Brain microvascular endothelial cell (primary cell): Measurements from ENCODE around the gene TRIM16.
"Not testable (repeated sequence)": the region's sequence is repeated elsewhere in the genome, so short reads cannot be mapped to it uniquely, and the experiment has no call there.

Experiments
- DNase-seq: peaks from one replicate; pipeline ENCODE4 v3.0.0-alpha.2; 2020
- H3K27ac ChIP-seq: fragments of 250-450 bp; sonication (Bioruptor Pico); 2 replicates; pipeline ENCODE4 v1.5.1; 2020; ENCODE audit warnings: mild to moderate bottlenecking, moderate library complexity
- H3K27me3 ChIP-seq: fragments of 250-450 bp; sonication (Bioruptor Pico); replicated peaks from 2 replicates; pipeline ENCODE4 v1.5.1; 2020; ENCODE audit warnings: mild to moderate bottlenecking
- H3K36me3 ChIP-seq: fragments of 250-450 bp; sonication (Bioruptor Pico); replicated peaks from 2 replicates; pipeline ENCODE4 v1.5.1; 2020; ENCODE audit warnings: mild to moderate bottlenecking
- H3K4me3 ChIP-seq: 2 replicates; pipeline ENCODE4 v1.5.1; 2011; ENCODE audit warnings: low read depth, mild to moderate bottlenecking, control low read depth, low read length, moderate library complexity
- CTCF ChIP-seq: IDR thresholded peaks from 2 replicates; pipeline ENCODE4 v1.5.1; 2011; ENCODE audit warnings: low read depth, mild to moderate bottlenecking, moderate library complexity, low read length, control low read depth, inconsistent platforms; ENCODE audit errors: missing control alignments
- in situ Hi-C: cut with HindIII; loops from 2 replicates; pipeline ENCODE4 v1.10.0; 2017; ENCODE audit warnings: low sequenced_read_pairs, low pct_ligation_motif_present

TRIM16 gene

GRCh38 chr17:15651583-15652110, 32.5 kb downstream of the TRIM16 start:
- H3K4me3 ChIP-seq, result peak overlapping the region; percentile 80
- peak; percentile 99 for DNase-seq
- H3K27me3 ChIP-seq, result no peaks in the 10 kb centered on the region
- in situ Hi-C loops, result no loop called here
- H3K27ac ChIP-seq, result peak overlapping the region; percentile 74
- H3K36me3 ChIP-seq, result no peaks in the 10 kb centered on the region
- TF ChIP-seq CTCF, result no peak

GRCh38 chr17:15650741-15651582, 33.1 kb downstream of the TRIM16 start:
- Histone ChIP-seq H3K36me3 (no peaks in the 10 kb centered on the region), H3K27me3 (no peaks in the 10 kb centered on the region), H3K27ac (peak overlapping the region; percentile 74), H3K4me3 (peak overlapping the region; percentile 80)
- no peak for DNase-seq
- TF ChIP-seq CTCF, result no peak
- in situ Hi-C loops, result no loop called here

GRCh38 chr17:15649861-15650421, 34.2 kb downstream of the TRIM16 start:
- in situ Hi-C loops, result no loop called here
- no peak for TF ChIP-seq CTCF
- peak; percentile 24 for DNase-seq
- Histone ChIP-seq H3K27me3 (no peaks in the 10 kb centered on the region), H3K4me3 (peak overlapping the region; percentile 80), H3K27ac (peak overlapping the region; percentile 5), H3K36me3 (no peaks in the 10 kb centered on the region)

- in situ Hi-C loops, result no loop called here
- no peak for TF ChIP-seq CTCF
- H3K27ac ChIP-seq, result no peak overlapping the region
Observed at GRCh38 chr17:15648386-15648785, 35.7 kb downstream of the TRIM16 start.

GRCh38 chr17:15645942-15646312, 38.2 kb downstream of the TRIM16 start:
- H3K36me3 ChIP-seq, H3K27me3 ChIP-seq, in situ Hi-C loops, H3K4me3 ChIP-seq: not testable (repeated sequence)
- DNase-seq, result peak; percentile 68
- H3K27ac ChIP-seq, result peak overlapping the region; percentile 97

More at GRCh38 chr17:15648386-15648785, 35.7 kb downstream of the TRIM16 start:
- no peak overlapping the region for H3K4me3 ChIP-seq
- no peak for DNase-seq
- no peaks in the 10 kb centered on the region for H3K36me3 ChIP-seq
- H3K27me3 ChIP-seq, result no peaks in the 10 kb centered on the region

GRCh38 chr17:15645099-15645941, 38.8 kb downstream of the TRIM16 start:
- DNase-seq, result peak; percentile 80
- in situ Hi-C loops, result not testable (repeated sequence)

GRCh38 chr17:15642505-15643251, 41.4 kb downstream of the TRIM16 start:
- in situ Hi-C loops, H3K27me3 ChIP-seq, H3K4me3 ChIP-seq, H3K36me3 ChIP-seq, DNase-seq: not testable (repeated sequence)
- H3K27ac ChIP-seq, result peak overlapping the region; percentile 82

More at GRCh38 chr17:15645099-15645941, 38.8 kb downstream of the TRIM16 start:
- H3K27ac ChIP-seq, result peak overlapping the region; percentile 97
- H3K27me3 ChIP-seq, H3K36me3 ChIP-seq, H3K4me3 ChIP-seq: not testable (repeated sequence)

GRCh38 chr17:15642014-15642413, 42.1 kb downstream of the TRIM16 start:
- H3K27ac ChIP-seq, H3K4me3 ChIP-seq, in situ Hi-C loops, H3K36me3 ChIP-seq, H3K27me3 ChIP-seq, DNase-seq: not testable (repeated sequence)

- H3K27ac ChIP-seq, H3K36me3 ChIP-seq, H3K27me3 ChIP-seq, in situ Hi-C loops, H3K4me3 ChIP-seq, DNase-seq: not testable (repeated sequence)
Observed at GRCh38 chr17:15630930-15631453, 53.1 kb downstream of the TRIM16 start.
